Ectodermal cell (in vitro differentiated cells): ENCODE results near the gene RBM33.

Source experiments
- H3K27ac ChIP-seq: 2 replicates; pipeline ENCODE4 v1.7.0; 2013; ENCODE audit warnings: mild to moderate bottlenecking, low read depth, low read length; ENCODE audit not compliant: insufficient read depth, poor library complexity, severe bottlenecking
- H3K27me3 ChIP-seq: 2 replicates; pipeline ENCODE4 v1.7.0; 2013; ENCODE audit warnings: mild to moderate bottlenecking, low read length; ENCODE audit not compliant: insufficient read depth, control insufficient read depth, poor library complexity, severe bottlenecking
- H3K36me3 ChIP-seq: one replicate; pipeline ENCODE4 v1.7.0; 2013; ENCODE audit warnings: low read length; ENCODE audit not compliant: control insufficient read depth, insufficient read depth
- H3K4me1 ChIP-seq: one replicate; pipeline ENCODE4 v1.7.0; 2013; ENCODE audit warnings: low read length; ENCODE audit not compliant: control insufficient read depth, insufficient read depth
- H3K4me3 ChIP-seq: 2 replicates; pipeline ENCODE4 v1.7.0; 2013; ENCODE audit warnings: low read depth, low read length, control low read depth; ENCODE audit not compliant: insufficient read depth
- H3K9me3 ChIP-seq: 2 replicates; pipeline ENCODE4 v1.7.0; 2013; ENCODE audit warnings: mild to moderate bottlenecking, low read length, moderate library complexity; ENCODE audit not compliant: control insufficient read depth
- WGBS, 2 experiments: methylation state at CpG; one replicate each; pipeline ENCODE4 v1.1.7; 2013; ENCODE audit warnings: missing lambda C conversion rate in 2 of 2; 5-methylcytosine and 5-hydroxymethylcytosine counted together

Gene RBM33

DNA sequence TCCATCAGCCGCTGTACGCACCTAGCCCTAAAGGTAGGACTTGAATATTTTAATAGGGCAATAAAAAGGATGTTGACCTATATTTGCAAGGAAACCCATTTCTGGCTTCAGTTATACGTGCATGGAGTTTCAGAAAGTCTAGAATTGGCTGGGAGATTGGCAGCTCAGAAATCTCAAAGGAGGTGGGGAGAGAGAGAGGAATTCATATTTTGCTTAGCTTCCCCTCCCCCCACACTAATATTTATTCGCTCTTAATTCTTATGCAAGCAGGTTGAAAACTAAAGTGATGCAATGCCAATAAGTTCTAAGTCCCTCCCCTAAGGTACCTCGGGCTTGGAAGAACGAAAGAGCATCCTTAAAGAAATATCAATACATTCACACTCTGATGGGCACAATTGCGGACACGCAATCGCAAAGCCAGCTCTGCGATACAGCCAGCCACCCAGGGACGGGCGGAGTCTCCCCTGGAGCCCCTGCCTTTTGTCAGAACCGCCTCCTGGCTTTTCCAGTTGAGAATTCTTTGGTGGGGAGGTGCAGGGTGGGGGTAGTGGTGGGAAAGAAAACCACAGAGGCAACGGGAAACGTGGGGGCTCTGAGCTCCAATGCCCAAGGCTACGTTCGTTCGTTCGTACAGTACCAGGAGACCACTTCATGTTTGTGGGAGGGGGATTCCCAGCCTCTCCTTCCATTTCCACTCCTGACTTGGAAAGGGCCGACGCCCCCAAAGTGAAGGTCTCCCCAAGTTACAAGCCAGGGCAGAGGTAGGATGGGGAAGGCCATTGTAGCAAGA is 166.5 kb downstream of the RBM33 start:
- no peak overlapping the region for H3K27ac ChIP-seq
- H3K4me1 ChIP-seq, result peaks cover 24% of the 10 kb centered on the region
- no peak overlapping the region for H3K4me3 ChIP-seq
- no peaks in the 10 kb centered on the region for H3K9me3 ChIP-seq
- H3K27me3 ChIP-seq, result peaks cover 99% of the 10 kb centered on the region
- H3K36me3 ChIP-seq, result no peaks in the 10 kb centered on the region
- 4 to 6% methylated on average over 21 of the region's 21 CpGs for WGBS, 2 experiments

DNA sequence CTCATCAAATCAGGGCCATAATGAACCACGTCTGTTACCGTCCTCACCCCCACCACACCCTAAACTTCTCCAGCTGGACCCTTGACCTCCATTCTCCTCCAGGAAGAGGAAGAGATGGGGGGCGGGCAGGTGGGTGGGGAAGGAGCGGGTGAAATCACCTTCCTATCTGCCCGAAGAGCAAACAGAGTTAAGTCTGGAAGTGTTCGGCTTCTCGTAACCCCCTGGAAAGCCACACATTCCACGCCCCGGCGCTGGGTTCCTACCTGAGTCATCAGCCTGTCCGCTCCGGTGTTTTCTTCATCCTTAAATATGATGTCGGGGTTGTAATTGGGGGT is 167.1 kb downstream of the RBM33 start:
- Histone ChIP-seq H3K36me3 (no peaks in the 10 kb centered on the region), H3K27me3 (peaks cover 93% of the 10 kb centered on the region), H3K4me1 (peaks cover 19% of the 10 kb centered on the region), H3K27ac (no peak overlapping the region), H3K4me3 (no peak overlapping the region), H3K9me3 (no peaks in the 10 kb centered on the region)
- 3 to 6% methylated on average over 10 to 13 of the region's 13 CpGs for WGBS, 2 experiments

- no peak within 1 kb of the TSS for H3K4me3 ChIP-seq
- H3K4me1 ChIP-seq, result peaks cover 19% of the 10 kb centered on the region
- peaks cover 87% of the 10 kb centered on the region for H3K27me3 ChIP-seq
- no peak within 1 kb of the TSS for H3K27ac ChIP-seq
- no peaks in the 10 kb centered on the region for H3K9me3 ChIP-seq
- no peaks in the 10 kb centered on the region for H3K36me3 ChIP-seq
- 2 to 3% methylated on average over 53 of the region's 53 CpGs for WGBS, 2 experiments
Observed at GRCh38 chr7:155811895-155812761, 167.7 kb downstream of the RBM33 start, which contains the start of gene SHH. TSS of gene SHH (minus strand) at chr7:155812463. CDS start at chr7:155812122, 341 bp downstream.

DNA sequence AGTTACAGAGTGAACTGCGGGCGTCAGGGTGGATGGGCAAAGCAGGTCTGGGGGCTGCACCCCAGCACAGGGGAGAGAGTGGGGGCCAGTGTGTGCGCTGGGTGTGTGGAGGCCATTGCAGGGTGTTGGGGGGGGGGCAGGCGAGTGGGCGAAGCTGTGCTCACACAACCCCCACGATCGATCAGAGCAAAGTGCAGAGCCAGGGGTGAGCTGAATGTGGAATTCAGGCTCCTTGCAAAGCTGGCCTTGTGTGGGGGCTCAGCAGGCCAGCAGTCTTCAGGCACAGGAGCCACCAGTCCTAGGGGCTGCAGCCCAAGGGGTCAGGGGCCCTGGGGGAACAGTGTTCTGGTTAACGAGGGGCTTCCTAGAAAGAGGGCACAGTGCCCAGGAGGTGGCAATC is 168.7 kb downstream of the RBM33 start:
- Histone ChIP-seq H3K4me3 (no peak overlapping the region), H3K27ac (no peak overlapping the region), H3K4me1 (peaks cover 12% of the 10 kb centered on the region), H3K27me3 (peaks cover 77% of the 10 kb centered on the region), H3K36me3 (no peaks in the 10 kb centered on the region), H3K9me3 (no peaks in the 10 kb centered on the region)
- 21 to 30% methylated on average over 8 of the region's 8 CpGs for WGBS, 2 experiments

- Histone ChIP-seq H3K9me3 (no peaks in the 10 kb centered on the region), H3K36me3 (no peaks in the 10 kb centered on the region), H3K4me1 (peaks cover 11% of the 10 kb centered on the region), H3K27ac (no peak overlapping the region), H3K27me3 (peaks cover 71% of the 10 kb centered on the region), H3K4me3 (no peak overlapping the region)
- WGBS, 2 experiments, result 12 to 15% methylated on average over 18 to 19 of the region's 19 CpGs
Observed at GRCh38 chr7:155813546-155814315, 169.3 kb downstream of the RBM33 start.

GRCh38 chr7:155814316-155815276 is 170.1 kb downstream of the RBM33 start:
- peaks cover 62% of the 10 kb centered on the region for H3K27me3 ChIP-seq
- H3K27ac ChIP-seq, result no peak overlapping the region
- H3K4me3 ChIP-seq, result no peak overlapping the region
- peaks cover 4% of the 10 kb centered on the region for H3K4me1 ChIP-seq
- H3K36me3 ChIP-seq, result no peaks in the 10 kb centered on the region
- no peaks in the 10 kb centered on the region for H3K9me3 ChIP-seq
- 15 to 16% methylated on average over 22 of the region's 22 CpGs for WGBS, 2 experiments

GRCh38 chr7:155815332-155816191 is 171.1 kb downstream of the RBM33 start:
- Histone ChIP-seq H3K4me1 (no peaks in the 10 kb centered on the region), H3K4me3 (no peak overlapping the region), H3K36me3 (no peaks in the 10 kb centered on the region), H3K9me3 (no peaks in the 10 kb centered on the region), H3K27me3 (peaks cover 53% of the 10 kb centered on the region), H3K27ac (no peak overlapping the region)
- 34 to 36% methylated on average over 20 of the region's 20 CpGs for WGBS, 2 experiments

- H3K4me1 ChIP-seq, result no peaks in the 10 kb centered on the region
- WGBS, 2 experiments, result 93 to 95% methylated on average over 12 of the region's 12 CpGs
- H3K4me3 ChIP-seq, result no peak overlapping the region
- no peak overlapping the region for H3K27ac ChIP-seq
- peaks cover 47% of the 10 kb centered on the region for H3K27me3 ChIP-seq
- H3K9me3 ChIP-seq, result no peaks in the 10 kb centered on the region
- no peaks in the 10 kb centered on the region for H3K36me3 ChIP-seq
Observed at GRCh38 chr7:155816192-155816508, 171.7 kb downstream of the RBM33 start.

DNA sequence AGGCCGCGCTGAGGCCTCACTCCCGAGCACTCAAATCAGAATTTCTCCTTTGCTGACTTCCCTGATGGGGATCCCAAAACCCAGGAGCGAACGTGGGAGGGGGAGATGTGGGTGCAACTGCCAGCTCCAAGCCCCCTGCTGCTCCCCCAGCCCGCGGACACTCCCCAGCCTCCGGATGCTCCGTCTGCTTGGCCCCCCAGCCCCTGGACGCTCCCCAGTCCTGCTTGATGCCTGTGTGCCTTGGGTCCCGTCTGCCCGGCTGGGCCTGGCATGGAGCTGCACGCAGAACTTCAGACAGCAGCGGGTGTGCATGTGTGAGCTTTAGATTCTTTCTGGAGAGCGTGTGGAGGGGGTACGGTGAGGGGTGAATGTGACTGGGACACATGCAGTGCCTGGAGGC is 172.5 kb downstream of the RBM33 start:
- H3K36me3 ChIP-seq, result no peaks in the 10 kb centered on the region
- no peaks in the 10 kb centered on the region for H3K4me1 ChIP-seq
- no peak overlapping the region for H3K4me3 ChIP-seq
- 94 to 95% methylated on average over 16 of the region's 16 CpGs for WGBS, 2 experiments
- H3K27me3 ChIP-seq, result peaks cover 38% of the 10 kb centered on the region
- no peaks in the 10 kb centered on the region for H3K9me3 ChIP-seq
- H3K27ac ChIP-seq, result no peak overlapping the region
